WTC11 (cell line): ENCODE measurements around the gene HIC1. TPM values are rescaled to one million over a fixed set of nuclear protein-coding genes. Genes with fewer than 3 reads are reported as not detected.

Experiments
- ATAC-seq: fragments of 200-7000 bp; cut with Tn5 transposase; 2 replicates; pipeline ENCODE4 v1.10.0; 2021; ENCODE audit warnings: mild to moderate bottlenecking, moderate library complexity
- CTCF ChIA-PET: fragments of 300-600 bp; sonication (Branson Sonifier 250); formaldehyde crosslinking; loops from one replicate; lab custom pipeline; 2021; ENCODE audit warnings: antibody characterized with exemption; lab: Charles Lee
- POLR2A ChIA-PET: fragments of 350-600 bp; sonication (Branson Sonifier 250); formaldehyde crosslinking; loops from one replicate; lab custom pipeline; 2021; ENCODE audit warnings: antibody characterized with exemption; lab: Charles Lee
- DNase-seq: peaks from one replicate; pipeline ENCODE4 v3.0.0; 2021; ENCODE audit warnings: low spot score
- H3K27ac Mint-ChIP-seq: 2 replicates; pipeline ENCODE4 v1.8.0; 2021; ENCODE audit warnings: mixed read lengths
- H3K27me3 Mint-ChIP-seq: 2 replicates; pipeline ENCODE4 v1.8.0; 2021; ENCODE audit warnings: low read depth, mild to moderate bottlenecking, moderate library complexity, mixed read lengths
- H3K36me3 Mint-ChIP-seq: 2 replicates; pipeline ENCODE4 v1.8.0; 2021; ENCODE audit warnings: mixed read lengths
- H3K4me1 Mint-ChIP-seq: 2 replicates; pipeline ENCODE4 v1.8.0; 2022; ENCODE audit warnings: mixed read lengths
- H3K4me3 Mint-ChIP-seq: 2 replicates; pipeline ENCODE4 v1.8.0; 2021; ENCODE audit warnings: mild to moderate bottlenecking, moderate library complexity, mixed read lengths
- H3K9me3 Mint-ChIP-seq: 2 replicates; pipeline ENCODE4 v1.8.0; 2021; ENCODE audit warnings: mixed read lengths
- ATF1 ChIP-seq: sonication (generic); formaldehyde crosslinking; IDR thresholded peaks from 2 replicates; pipeline ENCODE4 v1.8.1; 2023; ENCODE audit warnings: mild to moderate bottlenecking, moderate library complexity, missing genetic modification reagents
- CREB1 ChIP-seq: sonication (generic); formaldehyde crosslinking; IDR thresholded peaks from 2 replicates; pipeline ENCODE4 v1.8.0; 2023; ENCODE audit warnings: mild to moderate bottlenecking, missing genetic modification reagents
- FOXJ3 ChIP-seq: sonication (generic); formaldehyde crosslinking; IDR thresholded peaks from 2 replicates; pipeline ENCODE4 v1.9.0; 2021; ENCODE audit warnings: missing genetic modification reagents, mild to moderate bottlenecking, borderline replicate concordance
- FOXK1 ChIP-seq: sonication (generic); formaldehyde crosslinking; IDR thresholded peaks from 2 replicates; pipeline ENCODE4 v1.8.0; 2022; ENCODE audit warnings: mild to moderate bottlenecking, moderate library complexity, missing genetic modification reagents
- FOXP1 ChIP-seq: sonication (generic); formaldehyde crosslinking; IDR thresholded peaks from 2 replicates; pipeline ENCODE4 v1.8.0; 2022; ENCODE audit warnings: missing genetic modification reagents, mild to moderate bottlenecking, moderate library complexity, borderline replicate concordance
- GABPB1 ChIP-seq: sonication (generic); formaldehyde crosslinking; IDR thresholded peaks from 2 replicates; pipeline ENCODE4 v1.8.1; 2023; ENCODE audit warnings: mild to moderate bottlenecking, missing genetic modification reagents
- JAZF1 ChIP-seq: fragments of 250-450 bp; sonication (Bioruptor Pico); IDR thresholded peaks from 2 replicates; pipeline ENCODE4 v1.9.0; 2021; ENCODE audit warnings: moderate library complexity, mild to moderate bottlenecking, inconsistent platforms
- JUN ChIP-seq: sonication (generic); formaldehyde crosslinking; IDR thresholded peaks from 2 replicates; pipeline ENCODE4 v1.8.0; 2023; ENCODE audit warnings: mild to moderate bottlenecking, missing genetic modification reagents
- MXD4 ChIP-seq: fragments of 250-450 bp; sonication (Bioruptor Pico); IDR thresholded peaks from 2 replicates; pipeline ENCODE4 v1.8.0; 2021; ENCODE audit warnings: mild to moderate bottlenecking, moderate library complexity, borderline replicate concordance
- MYBL2 ChIP-seq: sonication (generic); formaldehyde crosslinking; IDR thresholded peaks from 2 replicates; pipeline ENCODE4 v1.8.1; 2023; ENCODE audit warnings: mild to moderate bottlenecking, moderate library complexity, missing genetic modification reagents
- NR2C2 ChIP-seq: sonication (generic); formaldehyde crosslinking; IDR thresholded peaks from 2 replicates; pipeline ENCODE4 v1.8.0; 2022; ENCODE audit warnings: mild to moderate bottlenecking, missing genetic modification reagents
- PRRX2 ChIP-seq: fragments of 250-450 bp; sonication (Bioruptor Pico); IDR thresholded peaks from 2 replicates; pipeline ENCODE4 v1.8.0; 2021; ENCODE audit warnings: mild to moderate bottlenecking
- SOX15 ChIP-seq: fragments of 250-450 bp; sonication (Bioruptor Pico); IDR thresholded peaks from 2 replicates; pipeline ENCODE4 v1.9.0; 2021; ENCODE audit warnings: mild to moderate bottlenecking
- TCF7 ChIP-seq: sonication (generic); formaldehyde crosslinking; IDR thresholded peaks from 2 replicates; pipeline ENCODE4 v1.8.0; 2022; ENCODE audit warnings: mild to moderate bottlenecking, low read depth, missing genetic modification reagents, moderate library complexity
- ZMAT4 ChIP-seq: fragments of 250-450 bp; sonication (Bioruptor Pico); IDR thresholded peaks from 2 replicates; pipeline ENCODE4 v1.9.0; 2021; ENCODE audit warnings: mild to moderate bottlenecking
- ZNF232 ChIP-seq: sonication (generic); formaldehyde crosslinking; IDR thresholded peaks from 2 replicates; pipeline ENCODE4 v1.8.0; 2022; ENCODE audit warnings: mild to moderate bottlenecking, missing genetic modification reagents
- ZNF263 ChIP-seq: sonication (generic); formaldehyde crosslinking; IDR thresholded peaks from 2 replicates; pipeline ENCODE4 v1.8.1; 2022; ENCODE audit warnings: low read depth, mild to moderate bottlenecking, moderate library complexity, missing genetic modification reagents
- ZNF416 ChIP-seq: fragments of 250-450 bp; sonication (Bioruptor Pico); IDR thresholded peaks from 2 replicates; pipeline ENCODE4 v1.9.0; 2021; ENCODE audit warnings: mild to moderate bottlenecking, inconsistent platforms
- total RNA-seq: library from RNA; stranded (reverse); gene quantifications from 3 replicates; pipeline ENCODE4 v1.2.3, GENCODE V29; 2021
- TF ChIP-seq, protein P1 (sequence below): sonication (generic); formaldehyde crosslinking; IDR thresholded peaks from 2 replicates; pipeline ENCODE4 v1.8.1; 2022; ENCODE audit warnings: low read depth, missing genetic modification reagents, borderline replicate concordance
- TF ChIP-seq, protein P2 (sequence below): fragments of 250-450 bp; sonication (Bioruptor Pico); IDR thresholded peaks from 2 replicates; pipeline ENCODE4 v1.8.0; 2021; ENCODE audit warnings: mild to moderate bottlenecking
- TF ChIP-seq, protein P3 (sequence below): sonication (generic); formaldehyde crosslinking; IDR thresholded peaks from 2 replicates; pipeline ENCODE4 v1.8.0; 2022; ENCODE audit warnings: mild to moderate bottlenecking, missing genetic modification reagents
- TF ChIP-seq, protein P4 (sequence below): sonication (generic); formaldehyde crosslinking; IDR thresholded peaks from 2 replicates; pipeline ENCODE4 v1.8.1; 2023; ENCODE audit warnings: mild to moderate bottlenecking, missing genetic modification reagents, moderate library complexity
- TF ChIP-seq, protein P5 (sequence below): fragments of 250-450 bp; sonication (Bioruptor Pico); IDR thresholded peaks from 2 replicates; pipeline ENCODE4 v1.9.0; 2021; ENCODE audit warnings: moderate library complexity, mild to moderate bottlenecking, inconsistent platforms, borderline replicate concordance
- TF ChIP-seq, protein P6 (sequence below): sonication (generic); formaldehyde crosslinking; IDR thresholded peaks from 2 replicates; pipeline ENCODE4 v1.8.1; 2022; ENCODE audit warnings: missing genetic modification reagents, borderline replicate concordance

The HIC1 gene
- total RNA-seq, 1 experiment from 2014 or later: 0.37 TPM

DNA sequence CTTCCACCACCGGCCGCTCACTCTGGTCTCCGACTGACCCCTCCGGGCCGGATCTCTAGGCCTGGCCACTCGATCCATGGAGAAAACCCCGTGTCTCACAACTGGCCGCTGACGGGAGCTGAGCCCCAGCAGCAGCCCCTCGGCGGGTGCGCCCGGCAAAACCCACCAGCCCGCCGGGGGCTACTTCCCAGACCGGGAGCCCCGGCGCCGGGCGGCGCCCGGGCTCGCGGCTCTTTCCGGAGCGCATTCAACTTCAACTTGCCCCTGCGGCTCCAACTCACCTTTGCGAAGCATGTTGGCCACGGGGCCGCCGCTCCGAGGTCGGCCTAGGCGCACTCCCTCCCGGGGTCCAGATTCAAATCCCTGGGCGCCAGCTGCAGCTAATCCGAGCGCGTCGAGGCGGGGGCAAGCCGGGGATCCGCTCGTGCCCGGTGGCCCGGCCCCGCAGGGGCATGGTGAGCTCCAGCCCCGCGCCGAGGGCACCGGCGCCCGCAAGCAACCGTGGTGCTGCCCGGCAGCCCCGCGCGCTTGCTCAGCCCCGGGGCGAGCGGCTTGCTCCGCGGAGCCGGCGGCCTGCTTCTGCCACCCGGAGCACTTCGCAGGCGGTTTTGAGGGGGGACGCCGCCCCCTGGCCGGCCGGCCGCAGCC lies 30.2 kb upstream of the HIC1 start (continued):
- TF ChIP-seq NR2C2 (CRISPR knock-in tag): no peak
- TF ChIP-seq MXD4 (CRISPR knock-in tag): no peak
- TF ChIP-seq CREB1: no peak
- TF ChIP-seq SOX15 (CRISPR knock-in tag): no peak

DNA sequence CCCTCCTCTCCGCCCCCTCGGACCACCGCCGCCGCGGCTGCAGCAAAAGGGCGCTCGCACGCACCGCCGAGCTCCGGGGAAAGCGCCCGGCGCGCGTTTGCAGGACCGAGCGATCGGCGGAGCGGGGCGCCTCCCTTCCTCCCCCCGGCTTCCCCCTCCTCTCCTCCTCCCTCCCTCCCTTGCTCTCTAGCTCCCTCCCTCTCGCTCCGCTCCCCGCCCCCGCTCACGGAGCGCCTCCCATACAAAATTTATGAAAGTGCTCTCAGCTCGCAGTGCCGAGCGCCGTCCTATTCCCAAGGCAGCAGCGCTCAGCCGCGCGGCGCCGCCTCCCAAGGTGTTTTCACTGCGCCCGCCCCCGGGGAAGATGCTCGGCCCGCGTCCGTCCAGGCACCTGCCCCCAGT lies 29.7 kb upstream of the HIC1 start, which contains the start of gene RTN4RL1:
TSS of gene RTN4RL1 (minus strand) at position 115 of the 402 bp plus-strand sequence. CDS start 469 bp downstream, outside the sequence.
- Mint-ChIP-seq H3K27me3 (peaks cover 90% of the 10 kb centered on the region), H3K9me3 (no peaks in the 10 kb centered on the region), H3K27ac (no peak within 1 kb of the TSS), H3K4me3 (peak within 1 kb of the TSS; percentile 69), H3K36me3 (peaks cover 3% of the 10 kb centered on the region; the same call in 1 of the 2 replicates), H3K4me1 (peaks cover 3% of the 10 kb centered on the region; the same call in 1 of the 2 replicates)
- ChIA-PET POLR2A (interaction anchor here (0.6 to 0.8 kb wide), 4 partner anchors 47 to 303 kb away, joined by 3 to 4 read pairs (median 3); no protein-coding TSS in a partner anchor), CTCF (interaction anchor here (0.6 to 6.3 kb wide), 17 partner anchors 13 to 376 kb away, joined by 3 to 47 read pairs (median 4); partner anchors contain the start of gene OVCA2)
- TF ChIP-seq FOXJ3 (no peak), PRRX2 (CRISPR knock-in tag) (no peak), FOXP1 (CRISPR knock-in tag) (0 out of 2 replicates have a peak, but pooled peaks have one; percentile 29)
- peak; percentile 56 for DNase-seq
- ATAC-seq: peak; percentile 6; the same call in 1 of the 2 replicates

GRCh38 chr17:2025622-2026309 lies 29.1 kb upstream of the HIC1 start:
- ATAC-seq (no peak), DNase-seq (peak; percentile 62)
- CTCF ChIA-PET: interaction anchor here (0.6 to 6.3 kb wide), 15 partner anchors 14 to 327 kb away, joined by 3 to 47 read pairs (median 5); no protein-coding TSS in a partner anchor
- Mint-ChIP-seq H3K27me3 (peaks cover 85% of the 10 kb centered on the region), H3K4me3 (peak overlapping the region; percentile 67), H3K9me3 (no peaks in the 10 kb centered on the region), H3K27ac (no peak overlapping the region), H3K4me1 (peaks cover 4% of the 10 kb centered on the region), H3K36me3 (peaks cover 3% of the 10 kb centered on the region; the same call in 1 of the 2 replicates)
- POLR2A ChIA-PET: interaction anchor here (0.6 to 0.8 kb wide), 4 partner anchors 48 to 117 kb away, joined by 3 to 4 read pairs (median 3); no protein-coding TSS in a partner anchor
- TF ChIP-seq FOXJ3 (no peak), JAZF1 (CRISPR knock-in tag) (no peak), GABPB1 (no peak), TCF7 (CRISPR knock-in tag) (no peak), FOXK1 (CRISPR knock-in tag) (no peak), ZMAT4 (CRISPR knock-in tag) (no peak), JUN (CRISPR knock-in tag) (no peak), ZNF263 (CRISPR knock-in tag) (no peak), ZNF416 (no peak), ATF1 (CRISPR knock-in tag) (no peak), MYBL2 (CRISPR knock-in tag) (no peak), ZNF232 (CRISPR knock-in tag) (no peak)
- TF ChIP-seq, protein P1, sequence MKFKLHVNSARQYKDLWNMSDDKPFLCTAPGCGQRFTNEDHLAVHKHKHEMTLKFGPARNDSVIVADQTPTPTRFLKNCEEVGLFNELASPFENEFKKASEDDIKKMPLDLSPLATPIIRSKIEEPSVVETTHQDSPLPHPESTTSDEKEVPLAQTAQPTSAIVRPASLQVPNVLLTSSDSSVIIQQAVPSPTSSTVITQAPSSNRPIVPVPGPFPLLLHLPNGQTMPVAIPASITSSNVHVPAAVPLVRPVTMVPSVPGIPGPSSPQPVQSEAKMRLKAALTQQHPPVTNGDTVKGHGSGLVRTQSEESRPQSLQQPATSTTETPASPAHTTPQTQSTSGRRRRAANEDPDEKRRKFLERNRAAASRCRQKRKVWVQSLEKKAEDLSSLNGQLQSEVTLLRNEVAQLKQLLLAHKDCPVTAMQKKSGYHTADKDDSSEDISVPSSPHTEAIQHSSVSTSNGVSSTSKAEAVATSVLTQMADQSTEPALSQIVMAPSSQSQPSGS (CRISPR knock-in tag): no peak
- TF ChIP-seq, protein P2, sequence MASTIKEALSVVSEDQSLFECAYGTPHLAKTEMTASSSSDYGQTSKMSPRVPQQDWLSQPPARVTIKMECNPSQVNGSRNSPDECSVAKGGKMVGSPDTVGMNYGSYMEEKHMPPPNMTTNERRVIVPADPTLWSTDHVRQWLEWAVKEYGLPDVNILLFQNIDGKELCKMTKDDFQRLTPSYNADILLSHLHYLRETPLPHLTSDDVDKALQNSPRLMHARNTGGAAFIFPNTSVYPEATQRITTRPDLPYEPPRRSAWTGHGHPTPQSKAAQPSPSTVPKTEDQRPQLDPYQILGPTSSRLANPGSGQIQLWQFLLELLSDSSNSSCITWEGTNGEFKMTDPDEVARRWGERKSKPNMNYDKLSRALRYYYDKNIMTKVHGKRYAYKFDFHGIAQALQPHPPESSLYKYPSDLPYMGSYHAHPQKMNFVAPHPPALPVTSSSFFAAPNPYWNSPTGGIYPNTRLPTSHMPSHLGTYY (CRISPR knock-in tag): no peak
- TF ChIP-seq, protein P3, sequence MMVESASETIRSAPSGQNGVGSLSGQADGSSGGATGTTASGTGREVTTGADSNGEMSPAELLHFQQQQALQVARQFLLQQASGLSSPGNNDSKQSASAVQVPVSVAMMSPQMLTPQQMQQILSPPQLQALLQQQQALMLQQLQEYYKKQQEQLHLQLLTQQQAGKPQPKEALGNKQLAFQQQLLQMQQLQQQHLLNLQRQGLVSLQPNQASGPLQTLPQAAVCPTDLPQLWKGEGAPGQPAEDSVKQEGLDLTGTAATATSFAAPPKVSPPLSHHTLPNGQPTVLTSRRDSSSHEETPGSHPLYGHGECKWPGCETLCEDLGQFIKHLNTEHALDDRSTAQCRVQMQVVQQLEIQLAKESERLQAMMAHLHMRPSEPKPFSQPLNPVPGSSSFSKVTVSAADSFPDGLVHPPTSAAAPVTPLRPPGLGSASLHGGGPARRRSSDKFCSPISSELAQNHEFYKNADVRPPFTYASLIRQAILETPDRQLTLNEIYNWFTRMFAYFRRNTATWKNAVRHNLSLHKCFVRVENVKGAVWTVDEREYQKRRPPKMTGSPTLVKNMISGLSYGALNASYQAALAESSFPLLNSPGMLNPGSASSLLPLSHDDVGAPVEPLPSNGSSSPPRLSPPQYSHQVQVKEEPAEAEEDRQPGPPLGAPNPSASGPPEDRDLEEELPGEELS (CRISPR knock-in tag): no peak
- TF ChIP-seq, protein P4, sequence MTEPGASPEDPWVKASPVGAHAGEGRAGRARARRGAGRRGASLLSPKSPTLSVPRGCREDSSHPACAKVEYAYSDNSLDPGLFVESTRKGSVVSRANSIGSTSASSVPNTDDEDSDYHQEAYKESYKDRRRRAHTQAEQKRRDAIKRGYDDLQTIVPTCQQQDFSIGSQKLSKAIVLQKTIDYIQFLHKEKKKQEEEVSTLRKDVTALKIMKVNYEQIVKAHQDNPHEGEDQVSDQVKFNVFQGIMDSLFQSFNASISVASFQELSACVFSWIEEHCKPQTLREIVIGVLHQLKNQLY (CRISPR knock-in tag): no peak
- TF ChIP-seq, protein P5, sequence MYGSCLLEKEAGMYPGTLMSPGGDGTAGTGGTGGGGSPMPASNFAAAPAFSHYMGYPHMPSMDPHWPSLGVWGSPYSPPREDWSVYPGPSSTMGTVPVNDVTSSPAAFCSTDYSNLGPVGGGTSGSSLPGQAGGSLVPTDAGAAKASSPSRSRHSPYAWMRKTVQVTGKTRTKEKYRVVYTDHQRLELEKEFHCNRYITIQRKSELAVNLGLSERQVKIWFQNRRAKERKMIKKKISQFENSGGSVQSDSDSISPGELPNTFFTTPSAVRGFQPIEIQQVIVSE (CRISPR knock-in tag): no peak
- TF ChIP-seq, protein P6, sequence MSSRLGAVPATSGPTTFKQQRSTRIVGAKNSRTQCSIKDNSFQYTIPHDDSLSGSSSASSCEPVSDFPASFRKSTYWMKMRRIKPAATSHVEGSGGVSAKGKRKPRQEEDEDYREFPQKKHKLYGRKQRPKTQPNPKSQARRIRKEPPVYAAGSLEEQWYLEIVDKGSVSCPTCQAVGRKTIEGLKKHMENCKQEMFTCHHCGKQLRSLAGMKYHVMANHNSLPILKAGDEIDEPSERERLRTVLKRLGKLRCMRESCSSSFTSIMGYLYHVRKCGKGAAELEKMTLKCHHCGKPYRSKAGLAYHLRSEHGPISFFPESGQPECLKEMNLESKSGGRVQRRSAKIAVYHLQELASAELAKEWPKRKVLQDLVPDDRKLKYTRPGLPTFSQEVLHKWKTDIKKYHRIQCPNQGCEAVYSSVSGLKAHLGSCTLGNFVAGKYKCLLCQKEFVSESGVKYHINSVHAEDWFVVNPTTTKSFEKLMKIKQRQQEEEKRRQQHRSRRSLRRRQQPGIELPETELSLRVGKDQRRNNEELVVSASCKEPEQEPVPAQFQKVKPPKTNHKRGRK: no peak
